Astrocyte (in vitro differentiated cells and primary cell): Measurements from ENCODE around the gene SLC66A1.

Experiments
- CTCF ChIP-seq: IDR thresholded peaks from 2 replicates; pipeline ENCODE4 v1.5.1; 2011; ENCODE audit warnings: low read depth, mild to moderate bottlenecking, inconsistent platforms, low read length, moderate library complexity; ENCODE audit not compliant: insufficient read depth
- EZH2 ChIP-seq: IDR thresholded peaks from 2 replicates; pipeline ENCODE4 v1.6.1; 2012; ENCODE audit warnings: mild to moderate bottlenecking, low read length, inconsistent platforms; ENCODE audit not compliant: insufficient read depth

- TF ChIP-seq CTCF (no peak), EZH2 (no peak)
Measured at GRCh38 chr1:19342062-19342750, 30.1 kb downstream of the SLC66A1 start.
